ENCODE results near the gene FANCD2OS. TPM values are rescaled to one million over a fixed set of nuclear protein-coding genes. Genes with fewer than 3 reads are reported as not detected.
"Not testable (repeated sequence)": the region's sequence is repeated elsewhere in the genome, so short reads cannot be mapped to it uniquely, and the experiment has no call there.

FANCD2OS gene
- total RNA-seq, 1 donor from 2014 or later: not detected

GRCh38 chr3:10093678-10094077 lies 14.4 kb downstream of the FANCD2OS start:
- no peak overlapping the region for H3K27ac ChIP-seq
- no peaks in the 10 kb centered on the region for H3K4me1 ChIP-seq
- TF ChIP-seq, protein P1, sequence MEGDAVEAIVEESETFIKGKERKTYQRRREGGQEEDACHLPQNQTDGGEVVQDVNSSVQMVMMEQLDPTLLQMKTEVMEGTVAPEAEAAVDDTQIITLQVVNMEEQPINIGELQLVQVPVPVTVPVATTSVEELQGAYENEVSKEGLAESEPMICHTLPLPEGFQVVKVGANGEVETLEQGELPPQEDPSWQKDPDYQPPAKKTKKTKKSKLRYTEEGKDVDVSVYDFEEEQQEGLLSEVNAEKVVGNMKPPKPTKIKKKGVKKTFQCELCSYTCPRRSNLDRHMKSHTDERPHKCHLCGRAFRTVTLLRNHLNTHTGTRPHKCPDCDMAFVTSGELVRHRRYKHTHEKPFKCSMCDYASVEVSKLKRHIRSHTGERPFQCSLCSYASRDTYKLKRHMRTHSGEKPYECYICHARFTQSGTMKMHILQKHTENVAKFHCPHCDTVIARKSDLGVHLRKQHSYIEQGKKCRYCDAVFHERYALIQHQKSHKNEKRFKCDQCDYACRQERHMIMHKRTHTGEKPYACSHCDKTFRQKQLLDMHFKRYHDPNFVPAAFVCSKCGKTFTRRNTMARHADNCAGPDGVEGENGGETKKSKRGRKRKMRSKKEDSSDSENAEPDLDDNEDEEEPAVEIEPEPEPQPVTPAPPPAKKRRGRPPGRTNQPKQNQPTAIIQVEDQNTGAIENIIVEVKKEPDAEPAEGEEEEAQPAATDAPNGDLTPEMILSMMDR (IDR thresholded peaks at IDR 0.05): no peak
- no peaks in the 10 kb centered on the region for H3K36me3 ChIP-seq
- DNase-seq (ENCODE audit: low spot score in 2 of 2): no peak
- intact Hi-C loops (cut with DNase I): no loop called here
- no peaks in the 10 kb centered on the region for H3K9me3 ChIP-seq
- H3K27me3 ChIP-seq: no peaks in the 10 kb centered on the region
- no peak overlapping the region for H3K4me3 ChIP-seq

GRCh38 chr3:10091387-10091786 lies 16.7 kb downstream of the FANCD2OS start:
- H3K9me3 ChIP-seq; H3K36me3 ChIP-seq; DNase-seq (ENCODE audit: low spot score in 2 of 2); intact Hi-C loops (cut with DNase I); H3K27ac ChIP-seq; H3K4me3 ChIP-seq; H3K27me3 ChIP-seq; H3K4me1 ChIP-seq: not testable (repeated sequence)

- intact Hi-C loops (cut with DNase I); H3K36me3 ChIP-seq; DNase-seq (ENCODE audit: low spot score in 2 of 2); H3K4me3 ChIP-seq; H3K9me3 ChIP-seq; H3K27ac ChIP-seq; H3K27me3 ChIP-seq; H3K4me1 ChIP-seq: not testable (repeated sequence)
These were observed 17.3 kb downstream of the FANCD2OS start for GRCh38 chr3:10090774-10091173.

DNA sequence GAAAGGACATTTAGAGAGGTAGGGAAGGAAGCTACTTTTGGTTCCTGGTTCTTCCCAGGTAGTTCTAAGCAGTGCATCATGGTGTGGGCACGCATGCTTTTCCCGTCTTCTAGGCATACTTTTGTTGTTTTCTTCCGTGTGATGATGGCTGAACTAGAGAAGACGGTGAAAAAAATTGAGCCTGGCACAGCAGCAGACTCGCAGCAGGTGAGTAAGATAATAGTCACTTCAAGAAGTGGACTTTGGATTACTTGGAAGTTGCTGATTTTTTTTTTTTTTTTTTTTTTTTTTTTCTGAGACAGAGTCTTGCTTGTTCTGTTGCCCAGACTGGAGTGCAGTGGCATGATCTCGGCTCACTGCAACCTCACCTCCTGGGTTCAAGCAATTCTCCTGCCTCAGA lies 17.9 kb downstream of the FANCD2OS start:
- DNase-seq (ENCODE audit: low spot score in 2 of 2): no peak
- Histone ChIP-seq H3K9me3 (no peaks in the 10 kb centered on the region), H3K36me3 (no peaks in the 10 kb centered on the region), H3K27me3 (no peaks in the 10 kb centered on the region), H3K27ac (no peak overlapping the region), H3K4me3 (no peak overlapping the region), H3K4me1 (no peaks in the 10 kb centered on the region)
- TF ChIP-seq, protein P1 (IDR thresholded peaks at IDR 0.05): no peak
- intact Hi-C loops (cut with DNase I): no loop called here

DNA sequence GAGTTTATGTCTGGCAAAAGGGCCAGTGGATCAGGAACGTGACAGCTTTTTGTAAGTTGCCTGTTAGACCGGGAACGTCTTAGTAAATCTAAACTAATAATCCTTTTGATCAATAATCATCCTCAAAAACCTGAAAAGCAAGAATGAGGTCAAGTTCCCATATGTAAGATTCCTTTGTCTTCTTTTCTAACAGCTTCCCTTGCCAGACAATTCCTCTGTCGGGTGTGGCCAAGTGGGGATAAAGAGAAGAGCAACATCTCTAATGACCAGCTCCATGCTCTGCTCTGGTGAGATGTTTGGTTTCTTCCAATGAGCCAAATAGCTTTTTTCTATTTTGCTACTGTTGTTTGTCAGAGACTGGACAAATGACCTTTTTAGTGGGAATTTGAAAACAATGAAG lies 19.8 kb downstream of the FANCD2OS start:
- no peak for DNase-seq (ENCODE audit: low spot score in 2 of 2)
- intact Hi-C loops (cut with DNase I): no loop called here
- TF ChIP-seq, protein P1 (IDR thresholded peaks at IDR 0.05): no peak
- Histone ChIP-seq H3K4me1 (no peaks in the 10 kb centered on the region), H3K9me3 (no peaks in the 10 kb centered on the region), H3K36me3 (no peaks in the 10 kb centered on the region), H3K27me3 (no peaks in the 10 kb centered on the region), H3K4me3 (no peak overlapping the region), H3K27ac (no peak overlapping the region)

DNA sequence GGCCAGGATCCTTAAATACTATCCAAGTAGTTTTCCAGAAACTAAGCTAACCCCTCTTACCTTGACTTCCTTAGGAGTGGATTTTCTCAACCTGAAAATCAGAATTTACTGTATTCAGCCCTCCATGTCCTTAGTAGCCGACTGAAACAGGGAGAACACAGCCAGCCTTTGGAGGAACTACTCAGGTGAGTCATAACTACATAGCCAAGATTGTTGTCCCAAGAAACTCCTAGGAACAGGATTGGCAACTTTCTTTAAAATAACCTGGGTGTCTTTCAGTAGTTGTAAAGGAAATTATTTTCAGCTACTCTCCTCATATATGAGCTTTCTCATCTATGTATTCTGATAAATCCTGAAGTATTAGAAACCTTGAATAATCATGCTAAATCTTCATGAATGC lies 22.3 kb downstream of the FANCD2OS start:
- H3K27me3 ChIP-seq: no peaks in the 10 kb centered on the region
- no peaks in the 10 kb centered on the region for H3K36me3 ChIP-seq
- no peaks in the 10 kb centered on the region for H3K9me3 ChIP-seq
- TF ChIP-seq, protein P1 (IDR thresholded peaks at IDR 0.05): no peak
- H3K27ac ChIP-seq: no peak overlapping the region
- no peak overlapping the region for H3K4me3 ChIP-seq
- intact Hi-C loops (cut with DNase I): no loop called here
- no peaks in the 10 kb centered on the region for H3K4me1 ChIP-seq
- DNase-seq (ENCODE audit: low spot score in 2 of 2): no peak

- Histone ChIP-seq H3K27me3 (no peaks in the 10 kb centered on the region), H3K27ac (no peak overlapping the region), H3K4me3 (no peak overlapping the region), H3K9me3 (no peaks in the 10 kb centered on the region), H3K4me1 (no peaks in the 10 kb centered on the region), H3K36me3 (no peaks in the 10 kb centered on the region)
- TF ChIP-seq, protein P1 (IDR thresholded peaks at IDR 0.05): no peak
- no peak for DNase-seq (ENCODE audit: low spot score in 2 of 2)
- intact Hi-C loops (cut with DNase I): no loop called here
These were observed 26.2 kb downstream of the FANCD2OS start for GRCh38 chr3:10081871-10082270.

Data from ascending aorta (tissue), 2 donors.